Osteocyte (in vitro differentiated cells): ENCODE data around the gene ETV6. TPM values are rescaled to one million over a fixed set of nuclear protein-coding genes. Genes with fewer than 3 reads are reported as not detected.
"Not testable (repeated sequence)": the region's sequence is repeated elsewhere in the genome, so short reads cannot be mapped to it uniquely, and the experiment has no call there.

Experiments
- DNase-seq: peaks from one replicate; pipeline ENCODE4 v3.0.0; 2021; ENCODE audit warnings: mixed read lengths; ENCODE audit not compliant: unreplicated experiment; ENCODE audit errors: extremely low spot score
- H3K27ac Mint-ChIP-seq: one replicate; pipeline ENCODE4 v1.8.0; 2021; ENCODE audit warnings: mild to moderate bottlenecking, mixed read lengths; ENCODE audit not compliant: unreplicated experiment
- H3K27me3 Mint-ChIP-seq: one replicate; pipeline ENCODE4 v1.8.0; 2021; ENCODE audit warnings: mixed read lengths; ENCODE audit not compliant: unreplicated experiment
- H3K36me3 Mint-ChIP-seq: one replicate; pipeline ENCODE4 v1.8.0; 2021; ENCODE audit warnings: mixed read lengths; ENCODE audit not compliant: unreplicated experiment
- H3K4me1 Mint-ChIP-seq: one replicate; pipeline ENCODE4 v1.8.0; 2021; ENCODE audit warnings: mixed read lengths; ENCODE audit not compliant: unreplicated experiment
- H3K4me3 Mint-ChIP-seq: one replicate; pipeline ENCODE4 v1.8.0; 2021; ENCODE audit warnings: mild to moderate bottlenecking, moderate library complexity, mixed read lengths; ENCODE audit not compliant: unreplicated experiment
- H3K9me3 Mint-ChIP-seq: one replicate; pipeline ENCODE4 v1.8.0; 2021; ENCODE audit warnings: mixed read lengths; ENCODE audit not compliant: unreplicated experiment
- total RNA-seq: library from RNA; stranded (reverse); gene quantifications from 2 replicates; pipeline ENCODE4 v1.2.1, GENCODE V29; 2021
- TF ChIP-seq, protein P1 (sequence below): fragments of 200-600 bp; sonication (generic); IDR thresholded peaks from 2 replicates; pipeline ENCODE4 v1.5.0; 2021; ENCODE audit warnings: antibody characterized with exemption, mild to moderate bottlenecking, moderate library complexity

The ETV6 gene
- total RNA-seq, 1 donor from 2014 or later: 24.4 TPM

DNA sequence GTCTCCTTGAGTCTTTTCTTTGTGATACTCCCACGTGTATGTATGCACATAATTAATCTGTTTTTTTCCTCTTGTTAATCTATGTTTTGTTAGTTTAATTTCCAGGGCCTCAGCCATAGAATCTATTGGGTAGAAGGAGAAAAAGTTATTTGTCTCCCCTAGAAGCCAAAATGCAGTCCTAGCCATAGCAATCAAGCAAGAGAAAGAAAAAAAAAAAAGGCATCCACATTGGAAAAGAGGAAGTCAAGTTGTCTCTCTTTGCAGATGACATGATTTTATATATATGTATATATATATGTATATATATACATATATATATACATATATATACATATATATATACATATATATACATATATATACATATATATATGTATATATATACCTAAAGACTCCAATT, 25.4 kb upstream of the ETV6 start:
- H3K27ac Mint-ChIP-seq: no peak overlapping the region
- H3K36me3 Mint-ChIP-seq: no peaks in the 10 kb centered on the region
- H3K4me1 Mint-ChIP-seq: no peaks in the 10 kb centered on the region
- no peaks in the 10 kb centered on the region for H3K27me3 Mint-ChIP-seq
- peaks cover 12% of the 10 kb centered on the region for H3K9me3 Mint-ChIP-seq
- TF ChIP-seq, protein P1, sequence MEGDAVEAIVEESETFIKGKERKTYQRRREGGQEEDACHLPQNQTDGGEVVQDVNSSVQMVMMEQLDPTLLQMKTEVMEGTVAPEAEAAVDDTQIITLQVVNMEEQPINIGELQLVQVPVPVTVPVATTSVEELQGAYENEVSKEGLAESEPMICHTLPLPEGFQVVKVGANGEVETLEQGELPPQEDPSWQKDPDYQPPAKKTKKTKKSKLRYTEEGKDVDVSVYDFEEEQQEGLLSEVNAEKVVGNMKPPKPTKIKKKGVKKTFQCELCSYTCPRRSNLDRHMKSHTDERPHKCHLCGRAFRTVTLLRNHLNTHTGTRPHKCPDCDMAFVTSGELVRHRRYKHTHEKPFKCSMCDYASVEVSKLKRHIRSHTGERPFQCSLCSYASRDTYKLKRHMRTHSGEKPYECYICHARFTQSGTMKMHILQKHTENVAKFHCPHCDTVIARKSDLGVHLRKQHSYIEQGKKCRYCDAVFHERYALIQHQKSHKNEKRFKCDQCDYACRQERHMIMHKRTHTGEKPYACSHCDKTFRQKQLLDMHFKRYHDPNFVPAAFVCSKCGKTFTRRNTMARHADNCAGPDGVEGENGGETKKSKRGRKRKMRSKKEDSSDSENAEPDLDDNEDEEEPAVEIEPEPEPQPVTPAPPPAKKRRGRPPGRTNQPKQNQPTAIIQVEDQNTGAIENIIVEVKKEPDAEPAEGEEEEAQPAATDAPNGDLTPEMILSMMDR: no peak
- no peak overlapping the region for H3K4me3 Mint-ChIP-seq
- no peak for DNase-seq

DNA sequence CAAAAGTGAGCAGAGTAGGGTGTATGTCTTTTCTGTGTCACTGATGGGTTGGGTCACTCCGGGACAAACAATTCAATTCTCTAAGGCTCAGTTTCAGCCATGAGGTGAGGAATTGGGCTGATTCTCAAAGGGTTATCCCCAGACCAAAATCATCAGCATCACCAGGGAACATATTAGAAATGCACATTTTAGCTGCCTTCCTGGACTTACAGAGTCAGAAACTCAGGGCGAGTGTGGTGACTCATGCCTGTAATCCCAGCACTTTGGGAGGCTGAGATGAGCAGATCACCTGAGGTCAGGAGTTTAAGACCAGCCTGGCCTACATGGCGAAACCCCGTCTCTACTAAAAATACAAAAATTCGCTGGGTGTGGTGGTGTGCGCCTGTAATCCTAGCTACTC, 21.8 kb upstream of the ETV6 start:
- H3K27ac Mint-ChIP-seq, H3K4me3 Mint-ChIP-seq, H3K36me3 Mint-ChIP-seq, H3K27me3 Mint-ChIP-seq, H3K4me1 Mint-ChIP-seq, DNase-seq: not testable (repeated sequence)
- peaks cover 12% of the 10 kb centered on the region for H3K9me3 Mint-ChIP-seq

DNA sequence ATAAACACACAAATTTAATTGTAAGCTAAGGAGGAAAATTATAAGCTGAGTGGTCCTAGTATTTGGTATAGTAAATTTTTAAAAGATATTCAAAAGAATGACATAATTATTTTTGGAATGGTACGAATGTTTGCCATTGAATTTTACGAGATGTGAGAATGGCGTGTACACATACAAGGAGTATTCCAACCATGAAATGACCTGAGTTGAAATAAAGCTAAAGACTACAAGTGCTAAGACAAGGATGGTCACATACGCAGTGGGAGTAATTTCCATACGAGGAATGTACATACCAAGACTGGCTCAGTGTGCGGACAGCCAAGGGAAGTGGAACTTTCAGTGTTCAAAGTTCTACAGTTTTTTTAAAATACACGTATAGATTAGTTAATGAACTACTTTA, 21.1 kb upstream of the ETV6 start:
- no peaks in the 10 kb centered on the region for H3K36me3 Mint-ChIP-seq
- H3K27ac Mint-ChIP-seq: no peak overlapping the region
- H3K4me1 Mint-ChIP-seq: no peaks in the 10 kb centered on the region
- no peak for DNase-seq
- no peaks in the 10 kb centered on the region for H3K27me3 Mint-ChIP-seq
- TF ChIP-seq, protein P1: no peak
- H3K9me3 Mint-ChIP-seq: peaks cover 12% of the 10 kb centered on the region
- H3K4me3 Mint-ChIP-seq: no peak overlapping the region

DNA sequence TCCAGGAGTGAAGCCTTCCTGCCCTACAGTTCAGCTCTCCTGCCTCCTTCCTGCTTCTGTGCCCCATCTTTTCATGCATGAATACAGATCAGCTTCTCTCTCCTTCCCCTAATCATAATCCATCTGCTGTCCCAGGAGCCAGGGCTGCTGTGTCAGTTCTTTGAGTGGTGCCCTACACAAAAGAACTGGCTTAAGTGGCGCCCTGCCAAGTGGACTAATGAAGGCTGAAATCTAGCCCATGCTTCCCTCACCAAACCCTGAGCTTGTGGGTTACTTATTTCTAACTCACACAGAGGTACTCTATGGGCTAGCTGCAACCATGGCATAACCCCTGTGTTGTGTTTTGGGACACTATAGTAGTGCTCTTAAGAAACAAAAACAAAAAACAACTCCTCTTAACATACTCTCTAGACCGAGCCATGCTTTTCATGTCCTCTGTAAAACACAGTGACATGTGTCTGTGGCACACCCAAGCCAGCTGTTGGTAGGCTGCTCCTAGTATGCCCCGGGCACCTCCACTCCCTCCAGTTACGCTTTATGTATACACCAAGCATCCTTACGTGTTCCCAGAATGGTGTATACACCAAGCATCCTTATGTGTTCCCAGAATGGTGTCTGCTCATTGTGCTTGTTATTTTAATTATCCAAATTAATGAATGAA, 19.3 kb upstream of the ETV6 start:
- TF ChIP-seq, protein P1: no peak
- no peak overlapping the region for H3K4me3 Mint-ChIP-seq
- H3K27me3 Mint-ChIP-seq: no peaks in the 10 kb centered on the region
- H3K36me3 Mint-ChIP-seq: no peaks in the 10 kb centered on the region
- no peak overlapping the region for H3K27ac Mint-ChIP-seq
- DNase-seq: no peak
- H3K9me3 Mint-ChIP-seq: peaks cover 4% of the 10 kb centered on the region
- no peaks in the 10 kb centered on the region for H3K4me1 Mint-ChIP-seq

DNA sequence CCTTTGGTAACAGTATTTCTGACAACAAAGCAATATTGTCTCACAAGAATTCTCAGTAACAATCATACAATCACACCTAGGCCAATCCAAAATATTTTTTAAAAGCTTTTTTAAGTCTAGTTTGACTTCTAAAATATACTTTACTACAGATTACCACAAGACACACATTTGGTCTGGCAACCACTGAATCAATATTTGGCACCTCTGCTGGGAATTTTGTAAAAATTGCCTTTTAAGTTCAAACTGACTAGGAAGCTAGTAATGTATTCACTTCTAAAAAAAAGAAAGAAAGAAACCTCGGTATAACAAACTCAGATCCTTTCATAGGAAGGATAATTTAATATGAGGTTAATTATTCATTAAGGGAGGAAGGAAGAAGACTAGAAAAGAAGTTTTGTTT, 18.2 kb upstream of the ETV6 start:
- H3K27ac Mint-ChIP-seq: no peak overlapping the region
- no peak overlapping the region for H3K4me3 Mint-ChIP-seq
- TF ChIP-seq, protein P1: no peak
- no peaks in the 10 kb centered on the region for H3K4me1 Mint-ChIP-seq
- no peaks in the 10 kb centered on the region for H3K36me3 Mint-ChIP-seq
- no peaks in the 10 kb centered on the region for H3K9me3 Mint-ChIP-seq
- H3K27me3 Mint-ChIP-seq: no peaks in the 10 kb centered on the region
- no peak for DNase-seq

DNA sequence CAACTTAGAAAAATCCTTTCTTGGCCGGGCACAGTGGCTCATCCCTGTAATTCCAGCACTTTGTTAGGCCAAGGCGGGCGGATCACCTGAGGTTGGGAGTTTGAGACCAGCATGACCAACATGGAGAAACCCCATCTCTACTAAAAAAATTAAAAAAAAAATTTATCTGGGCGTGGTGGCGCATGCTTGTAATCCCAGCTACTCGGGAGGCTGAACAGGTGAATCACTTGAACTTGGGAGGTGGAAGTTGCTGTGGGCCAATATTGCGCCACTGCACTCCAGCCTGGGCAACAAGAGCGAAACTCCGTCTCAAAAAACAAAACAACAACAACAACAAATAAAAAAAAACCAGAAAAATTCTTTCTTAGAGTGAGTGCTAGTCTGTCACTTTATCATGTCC, 17.6 kb upstream of the ETV6 start:
- H3K4me3 Mint-ChIP-seq, H3K36me3 Mint-ChIP-seq, H3K27ac Mint-ChIP-seq, H3K9me3 Mint-ChIP-seq, H3K4me1 Mint-ChIP-seq, DNase-seq, H3K27me3 Mint-ChIP-seq: not testable (repeated sequence)
